ENCODE data around the gene DIP2C.

DNA sequence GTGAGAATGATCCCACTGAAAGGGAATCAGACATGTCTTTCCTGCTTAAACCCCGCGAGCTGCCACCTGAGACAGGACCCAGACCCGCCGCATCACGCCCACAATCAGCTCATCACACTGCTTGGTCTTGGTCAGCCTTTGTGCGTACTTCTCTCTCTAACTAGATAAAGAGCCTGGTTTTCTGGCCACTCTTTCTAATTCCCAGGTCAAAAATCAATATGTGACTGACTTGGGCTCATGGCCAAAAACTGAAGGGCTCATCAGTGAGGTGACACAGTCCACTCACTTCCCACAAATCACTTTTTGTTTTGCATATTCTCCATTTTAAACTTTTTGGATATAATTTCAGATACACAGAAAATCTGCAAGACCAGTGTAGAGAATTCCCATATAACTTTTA is 247.3 kb downstream of the DIP2C start:
- no peak for TF ChIP-seq POLR2AphosphoS5 (IDR thresholded peaks at IDR 0.05)
- TF ChIP-seq, protein P1, sequence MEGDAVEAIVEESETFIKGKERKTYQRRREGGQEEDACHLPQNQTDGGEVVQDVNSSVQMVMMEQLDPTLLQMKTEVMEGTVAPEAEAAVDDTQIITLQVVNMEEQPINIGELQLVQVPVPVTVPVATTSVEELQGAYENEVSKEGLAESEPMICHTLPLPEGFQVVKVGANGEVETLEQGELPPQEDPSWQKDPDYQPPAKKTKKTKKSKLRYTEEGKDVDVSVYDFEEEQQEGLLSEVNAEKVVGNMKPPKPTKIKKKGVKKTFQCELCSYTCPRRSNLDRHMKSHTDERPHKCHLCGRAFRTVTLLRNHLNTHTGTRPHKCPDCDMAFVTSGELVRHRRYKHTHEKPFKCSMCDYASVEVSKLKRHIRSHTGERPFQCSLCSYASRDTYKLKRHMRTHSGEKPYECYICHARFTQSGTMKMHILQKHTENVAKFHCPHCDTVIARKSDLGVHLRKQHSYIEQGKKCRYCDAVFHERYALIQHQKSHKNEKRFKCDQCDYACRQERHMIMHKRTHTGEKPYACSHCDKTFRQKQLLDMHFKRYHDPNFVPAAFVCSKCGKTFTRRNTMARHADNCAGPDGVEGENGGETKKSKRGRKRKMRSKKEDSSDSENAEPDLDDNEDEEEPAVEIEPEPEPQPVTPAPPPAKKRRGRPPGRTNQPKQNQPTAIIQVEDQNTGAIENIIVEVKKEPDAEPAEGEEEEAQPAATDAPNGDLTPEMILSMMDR (IDR thresholded peaks at IDR 0.05): no peak
- TF ChIP-seq POLR2A (IDR thresholded peaks at IDR 0.05): no peak
